Astrocyte (in vitro differentiated cells and primary cell): ENCODE measurements around the gene ZNF526.

Source experiments
- EZH2 ChIP-seq: IDR thresholded peaks from 2 replicates; pipeline ENCODE4 v1.6.1; 2012; ENCODE audit warnings: mild to moderate bottlenecking, low read length, inconsistent platforms; ENCODE audit not compliant: insufficient read depth
- TF ChIP-seq, protein P1 (sequence below): IDR thresholded peaks from 2 replicates; pipeline ENCODE4 v1.5.1; 2011; ENCODE audit warnings: low read depth, mild to moderate bottlenecking, inconsistent platforms, low read length, moderate library complexity; ENCODE audit not compliant: insufficient read depth

DNA sequence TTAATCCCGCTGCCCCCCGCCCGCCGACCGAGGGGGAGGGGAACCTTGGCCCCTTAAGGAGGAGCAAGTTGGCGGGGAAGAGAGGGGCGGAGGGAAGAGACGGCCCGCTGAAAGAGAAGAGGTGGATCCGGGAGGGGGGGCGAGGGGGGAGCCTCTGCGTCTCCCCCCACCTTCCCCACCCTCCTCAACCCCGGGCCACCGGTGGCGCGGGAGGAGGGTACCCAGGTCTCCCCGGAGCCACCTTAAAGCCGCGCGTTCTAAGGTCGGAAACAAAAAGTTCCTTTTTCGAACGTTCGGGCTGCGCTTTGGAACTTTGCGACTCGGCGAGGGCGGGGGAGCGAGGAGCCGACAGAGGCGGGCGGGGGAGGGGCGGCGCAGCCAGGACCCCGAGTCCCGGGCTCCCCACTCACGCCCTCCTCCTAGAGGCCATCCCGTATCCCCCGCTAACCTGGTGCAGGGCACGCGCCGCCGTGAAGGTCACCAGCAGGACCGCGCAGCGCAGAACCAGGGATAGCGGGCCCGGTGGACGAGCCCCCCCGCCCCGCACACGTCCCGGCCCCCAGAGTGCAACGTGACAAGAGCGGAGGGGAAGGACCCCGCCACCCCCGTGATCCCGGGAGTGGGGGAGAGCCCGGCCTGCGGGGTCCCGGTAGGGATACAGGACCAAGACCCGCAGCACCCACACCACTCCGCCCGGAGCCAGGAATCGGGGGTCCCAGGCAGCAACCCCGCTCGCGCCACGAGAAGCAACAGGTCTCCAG lies 34.2 kb downstream of the ZNF526 start:
- TF ChIP-seq, protein P1, sequence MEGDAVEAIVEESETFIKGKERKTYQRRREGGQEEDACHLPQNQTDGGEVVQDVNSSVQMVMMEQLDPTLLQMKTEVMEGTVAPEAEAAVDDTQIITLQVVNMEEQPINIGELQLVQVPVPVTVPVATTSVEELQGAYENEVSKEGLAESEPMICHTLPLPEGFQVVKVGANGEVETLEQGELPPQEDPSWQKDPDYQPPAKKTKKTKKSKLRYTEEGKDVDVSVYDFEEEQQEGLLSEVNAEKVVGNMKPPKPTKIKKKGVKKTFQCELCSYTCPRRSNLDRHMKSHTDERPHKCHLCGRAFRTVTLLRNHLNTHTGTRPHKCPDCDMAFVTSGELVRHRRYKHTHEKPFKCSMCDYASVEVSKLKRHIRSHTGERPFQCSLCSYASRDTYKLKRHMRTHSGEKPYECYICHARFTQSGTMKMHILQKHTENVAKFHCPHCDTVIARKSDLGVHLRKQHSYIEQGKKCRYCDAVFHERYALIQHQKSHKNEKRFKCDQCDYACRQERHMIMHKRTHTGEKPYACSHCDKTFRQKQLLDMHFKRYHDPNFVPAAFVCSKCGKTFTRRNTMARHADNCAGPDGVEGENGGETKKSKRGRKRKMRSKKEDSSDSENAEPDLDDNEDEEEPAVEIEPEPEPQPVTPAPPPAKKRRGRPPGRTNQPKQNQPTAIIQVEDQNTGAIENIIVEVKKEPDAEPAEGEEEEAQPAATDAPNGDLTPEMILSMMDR = no peak
- no peak for TF ChIP-seq EZH2
